GM12892 (cell line): ENCODE results near the gene EFCC1.

Source experiments
- POLR2A ChIP-seq: IDR thresholded peaks from 2 replicates; pipeline ENCODE4 v1.6.1; 2011; ENCODE audit warnings: low read depth, low read length, control low read depth
- POLR2AphosphoS5 ChIP-seq: IDR thresholded peaks from 2 replicates; pipeline ENCODE4 v1.6.1; 2011; ENCODE audit warnings: low read depth, low read length, control low read depth
- TAF1 ChIP-seq: IDR thresholded peaks from 2 replicates; pipeline ENCODE4 v1.6.1; 2011; ENCODE audit warnings: low read depth, mild to moderate bottlenecking, control low read depth, low read length, borderline replicate concordance

DNA sequence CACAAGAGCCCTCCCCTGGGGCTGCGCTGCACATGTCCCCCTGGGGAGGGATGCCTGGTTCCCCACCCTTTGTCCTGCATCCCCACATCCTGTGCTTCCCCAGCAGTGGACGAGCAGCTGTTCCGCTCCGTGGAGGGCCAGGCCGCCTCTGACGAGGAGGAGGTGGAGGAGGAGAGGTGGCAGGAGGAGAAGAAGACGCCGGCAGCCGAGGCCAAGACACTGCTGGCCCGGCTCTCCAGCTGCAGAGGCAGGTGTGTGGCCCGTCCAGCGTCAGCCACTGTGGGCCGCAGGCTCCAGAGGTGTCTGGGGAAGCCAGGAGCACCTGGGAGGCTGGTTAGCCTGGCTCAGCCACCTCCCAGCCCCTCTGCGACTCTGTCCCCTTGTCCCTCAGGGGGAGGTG, 31.6 kb downstream of the EFCC1 start:
- TF ChIP-seq POLR2AphosphoS5 (no peak), POLR2A (no peak), TAF1 (no peak)
